GM21528 (cell line): ENCODE measurements around the gene BLTP2.
"Not testable (repeated sequence)": the region's sequence is repeated elsewhere in the genome, so short reads cannot be mapped to it uniquely, and the experiment has no call there.

Experiments used
- ATAC-seq: cut with Tn5 transposase; IDR thresholded peaks from one replicate; pipeline ENCODE4 v1.9.1; 2021; ENCODE audit warnings: mild to moderate bottlenecking, moderate library complexity; ENCODE audit not compliant: unreplicated experiment, low FRiP score

Gene BLTP2

GRCh38 chr17:28648698-28649097 is 3.7 kb upstream of the BLTP2 start:
- ATAC-seq = no peak

DNA sequence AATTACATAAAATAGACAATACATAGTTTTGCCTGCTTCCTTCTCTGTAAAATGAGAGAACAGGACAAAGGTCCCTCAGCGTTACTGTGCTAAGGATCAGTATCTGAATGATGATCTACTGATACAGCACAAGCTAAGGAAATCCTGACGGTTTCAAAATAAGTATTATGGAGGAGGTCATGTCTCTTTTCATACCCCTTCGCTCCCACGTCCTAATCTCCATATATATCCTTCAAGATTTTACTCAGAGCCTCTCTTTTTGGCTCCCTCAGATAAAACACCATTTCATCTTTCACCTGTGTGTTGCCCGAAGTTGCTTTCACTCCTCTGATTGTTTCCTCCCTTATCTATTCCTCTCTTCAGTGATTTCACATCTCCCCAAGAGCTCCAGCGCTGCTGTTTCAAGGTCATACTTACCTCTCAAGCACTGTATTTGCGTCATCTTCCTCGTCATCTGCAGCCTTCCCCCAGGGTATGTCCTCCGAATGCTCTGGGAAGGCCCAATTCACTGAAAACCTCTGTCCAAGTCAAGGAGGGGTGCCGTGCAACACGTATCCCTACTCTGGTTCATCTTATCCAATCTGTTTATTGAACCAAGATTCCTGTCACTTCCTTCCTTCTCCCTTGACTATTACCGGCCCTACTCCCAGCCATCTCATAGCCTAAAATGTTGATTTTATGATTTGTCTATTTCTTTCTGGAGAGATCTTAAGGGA is 1.2 kb upstream of the BLTP2 start:
- ATAC-seq = no peak

GRCh38 chr17:28645576-28645939 is 600 bp upstream of the BLTP2 start:
- no peak for ATAC-seq

GRCh38 chr17:28643983-28644786 is 773 bp downstream of the BLTP2 start:
- ATAC-seq = peak; percentile 20

DNA sequence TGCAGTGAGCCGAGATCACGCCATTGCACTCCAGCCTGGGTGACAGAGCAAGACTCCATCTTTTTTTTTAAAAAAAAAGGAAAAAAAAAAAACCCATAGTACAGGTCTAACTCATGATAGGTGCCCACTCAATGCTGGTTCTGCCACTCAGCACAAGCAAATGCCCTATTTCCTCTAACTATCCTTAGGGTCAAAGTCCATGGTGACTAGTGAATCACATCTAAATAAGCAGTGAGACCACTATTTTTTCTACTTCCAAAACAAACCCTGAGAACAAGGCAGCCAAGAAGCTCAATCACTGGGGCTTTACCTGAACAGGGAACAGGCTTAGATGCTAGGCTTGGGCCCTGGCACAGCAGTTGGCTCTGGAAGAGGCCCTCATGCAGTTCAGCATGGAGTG is 3.4 kb downstream of the BLTP2 start:
- no peak for ATAC-seq

- ATAC-seq = no peak
Measured at GRCh38 chr17:28635506-28635905, 9.5 kb downstream of the BLTP2 start.

- no peak for ATAC-seq
Measured at GRCh38 chr17:28634206-28634865, 10.6 kb downstream of the BLTP2 start.

DNA sequence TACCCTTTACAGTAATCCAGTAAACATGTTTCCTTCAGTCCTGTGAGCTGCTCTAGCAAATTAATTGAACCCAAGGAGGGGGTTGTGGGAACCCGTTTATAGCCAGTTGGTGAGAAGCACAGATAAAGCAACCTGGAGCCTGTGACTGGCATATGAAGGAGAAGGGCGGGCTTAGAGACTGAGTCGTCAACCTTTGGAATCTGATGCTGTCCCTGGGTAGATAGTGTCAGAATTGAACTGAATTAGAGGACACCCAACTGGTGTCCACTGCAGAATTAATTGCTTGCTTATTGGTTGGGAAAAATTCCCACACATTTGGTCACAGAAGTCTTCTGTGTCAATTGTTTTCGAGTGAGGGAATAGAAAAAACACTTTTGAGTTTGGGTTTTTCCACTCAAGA is 18.1 kb downstream of the BLTP2 start:
- ATAC-seq = no peak

DNA sequence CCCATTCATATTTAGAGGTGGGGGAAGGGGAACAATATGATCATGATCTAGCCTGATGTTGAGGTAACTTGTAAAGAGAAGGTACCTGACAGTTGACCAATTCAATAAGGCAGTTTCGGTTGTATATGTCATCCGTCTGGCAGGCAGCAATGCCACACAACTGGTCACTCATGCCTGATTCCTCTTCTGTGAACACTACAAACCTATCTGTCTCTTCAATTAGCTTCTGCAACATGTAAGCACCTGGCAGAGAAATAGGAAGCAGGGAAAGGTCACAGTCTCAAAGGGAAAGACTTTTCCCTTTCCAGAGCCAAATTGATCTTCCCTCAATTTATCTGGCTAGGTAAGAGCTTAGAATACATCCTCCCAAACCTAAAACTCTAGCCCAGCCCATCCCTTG is 20.8 kb downstream of the BLTP2 start:
- ATAC-seq = no peak

DNA sequence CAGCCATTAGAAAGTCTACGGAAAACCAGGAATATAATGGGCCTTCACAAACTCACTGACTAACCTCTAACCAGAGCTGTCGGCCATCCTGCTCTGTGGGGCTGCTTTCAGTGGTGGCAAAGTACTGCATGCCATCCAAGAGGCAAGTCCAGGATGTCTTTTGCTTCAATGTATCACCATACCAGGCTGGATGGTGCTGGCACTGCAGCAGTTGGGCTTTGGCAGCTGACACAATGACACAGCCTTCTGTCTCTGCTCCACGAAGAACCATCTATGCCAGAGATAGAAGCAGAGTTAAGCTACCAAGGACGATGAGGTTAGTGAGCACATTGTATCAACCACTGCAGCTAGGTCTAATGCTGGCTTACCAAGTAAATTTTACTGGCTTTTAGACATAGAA is 21.3 kb downstream of the BLTP2 start:
- ATAC-seq = no peak

- ATAC-seq = no peak
Measured at GRCh38 chr17:28622186-28622585, 22.8 kb downstream of the BLTP2 start.

- no peak for ATAC-seq
Measured at GRCh38 chr17:28620010-28620409, 24.9 kb downstream of the BLTP2 start.

GRCh38 chr17:28618464-28618863 is 26.5 kb downstream of the BLTP2 start:
- ATAC-seq = no peak

GRCh38 chr17:28616281-28616680 is 28.7 kb downstream of the BLTP2 start:
- ATAC-seq = no peak

- ATAC-seq = no peak
Measured at GRCh38 chr17:28615260-28615940, 29.6 kb downstream of the BLTP2 start.

GRCh38 chr17:28613931-28614381 is 31.0 kb downstream of the BLTP2 start, which contains the start of gene RSKR:
TSS of gene RSKR (minus strand) at chr17:28614185. CDS start at chr17:28614161, 24 bp downstream.
- ATAC-seq = no peak

- ATAC-seq = no peak
Measured at GRCh38 chr17:28612936-28613872, 31.8 kb downstream of the BLTP2 start.

DNA sequence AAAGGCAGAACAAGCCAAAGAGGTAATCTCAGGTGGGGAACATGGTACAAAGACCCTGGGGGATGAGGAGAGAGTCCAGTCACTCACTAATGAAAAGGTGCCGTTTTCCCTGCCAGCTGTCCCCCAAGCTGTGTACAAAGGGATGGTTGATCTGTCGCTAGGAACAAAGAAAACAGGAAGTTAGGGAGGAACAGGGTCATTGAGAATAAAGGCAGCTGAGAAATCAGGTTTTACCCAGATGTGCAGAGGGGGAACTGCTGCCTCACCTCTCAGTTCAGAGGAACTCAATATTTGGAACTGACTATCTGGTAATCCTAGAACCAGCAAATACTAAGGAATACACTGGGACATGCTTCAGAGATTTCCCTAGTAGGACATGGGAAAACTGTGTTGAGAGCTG is 32.4 kb downstream of the BLTP2 start:
- no peak for ATAC-seq

GRCh38 chr17:28610376-28610775 is 34.6 kb downstream of the BLTP2 start:
- ATAC-seq = no peak

- ATAC-seq = not testable (repeated sequence)
Measured at GRCh38 chr17:28604031-28604430, 40.9 kb downstream of the BLTP2 start.
